ENCODE measurements around the gene NLGN4X.

NLGN4X gene

GRCh38 chrX:6049132-6049531 is 179.5 kb downstream of the NLGN4X start:
- Histone ChIP-seq H3K36me3 (no peaks in the 10 kb centered on the region), H3K4me3 (ENCODE audit: low read depth, low read length) (no peak overlapping the region), H3K9me3 (no peaks in the 10 kb centered on the region), H3K27me3 (no peaks in the 10 kb centered on the region), H3K4me1 (no peaks in the 10 kb centered on the region)
- no peak for DNase-seq
- TF ChIP-seq CTCF (IDR thresholded peaks at IDR 0.05; ENCODE audit: low read depth, low read length): no peak

GRCh38 chrX:6041630-6042029 is 187.0 kb downstream of the NLGN4X start:
- Histone ChIP-seq H3K9me3 (no peaks in the 10 kb centered on the region), H3K36me3 (no peaks in the 10 kb centered on the region), H3K27me3 (no peaks in the 10 kb centered on the region), H3K4me3 (ENCODE audit: low read depth, low read length) (no peak overlapping the region), H3K4me1 (no peaks in the 10 kb centered on the region)
- no peak for DNase-seq
- TF ChIP-seq CTCF (IDR thresholded peaks at IDR 0.05; ENCODE audit: low read depth, low read length): no peak

- TF ChIP-seq CTCF (IDR thresholded peaks at IDR 0.05; ENCODE audit: low read depth, low read length): no peak
- Histone ChIP-seq H3K9me3 (no peaks in the 10 kb centered on the region), H3K4me1 (no peaks in the 10 kb centered on the region), H3K36me3 (no peaks in the 10 kb centered on the region), H3K4me3 (ENCODE audit: low read depth, low read length) (no peak overlapping the region), H3K27me3 (no peaks in the 10 kb centered on the region)
- DNase-seq: no peak
Measured at GRCh38 chrX:6029014-6029413, 199.7 kb downstream of the NLGN4X start.

- Histone ChIP-seq H3K4me1 (no peaks in the 10 kb centered on the region), H3K36me3 (no peaks in the 10 kb centered on the region), H3K27me3 (no peaks in the 10 kb centered on the region), H3K4me3 (ENCODE audit: low read depth, low read length) (no peak overlapping the region), H3K9me3 (no peaks in the 10 kb centered on the region)
- DNase-seq: no peak
- no peak for TF ChIP-seq CTCF (IDR thresholded peaks at IDR 0.05; ENCODE audit: low read depth, low read length)
Measured at GRCh38 chrX:6026980-6027379, 201.7 kb downstream of the NLGN4X start.

GRCh38 chrX:6026429-6026828 is 202.2 kb downstream of the NLGN4X start:
- no peaks in the 10 kb centered on the region for H3K4me1 ChIP-seq
- no peak for TF ChIP-seq CTCF (IDR thresholded peaks at IDR 0.05; ENCODE audit: low read depth, low read length)
- no peaks in the 10 kb centered on the region for H3K36me3 ChIP-seq
- no peak overlapping the region for H3K4me3 ChIP-seq (ENCODE audit: low read depth, low read length)
- DNase-seq: no peak
- no peaks in the 10 kb centered on the region for H3K27me3 ChIP-seq
- no peaks in the 10 kb centered on the region for H3K9me3 ChIP-seq

- H3K27me3 ChIP-seq: no peaks in the 10 kb centered on the region
- no peaks in the 10 kb centered on the region for H3K36me3 ChIP-seq
- H3K9me3 ChIP-seq: no peaks in the 10 kb centered on the region
- H3K4me3 ChIP-seq (ENCODE audit: low read depth, low read length): no peak overlapping the region
- no peak for TF ChIP-seq CTCF (IDR thresholded peaks at IDR 0.05; ENCODE audit: low read depth, low read length)
- no peaks in the 10 kb centered on the region for H3K4me1 ChIP-seq
- DNase-seq: no peak
Measured at GRCh38 chrX:6024204-6024603, 204.5 kb downstream of the NLGN4X start.
